HG02973 (cell line): ENCODE data around the gene SH3BP4.

ENCODE experiments used
- ATAC-seq: cut with Tn5 transposase; IDR thresholded peaks from one replicate; pipeline ENCODE4 v1.9.1; 2021; ENCODE audit warnings: moderate library complexity; ENCODE audit not compliant: unreplicated experiment

The SH3BP4 gene

DNA sequence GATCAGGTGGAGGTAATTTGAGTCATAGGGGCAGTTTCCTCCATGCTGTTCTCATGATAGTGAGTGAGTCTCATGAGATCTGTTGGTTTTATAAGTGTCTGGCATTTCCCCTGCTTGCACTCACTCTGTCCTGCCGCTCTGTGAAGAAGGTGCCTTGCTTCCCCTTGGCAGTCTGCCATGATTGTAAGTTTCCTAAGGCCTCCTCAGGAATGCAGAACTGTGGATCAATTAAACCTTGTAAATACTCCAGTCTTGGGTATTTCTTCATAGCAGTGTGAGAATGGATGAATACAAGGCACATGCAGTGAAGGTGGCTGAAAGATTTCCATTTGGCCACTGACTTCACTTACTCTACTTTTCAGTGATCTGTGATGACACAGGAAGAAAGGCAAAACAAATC lies 133.7 kb downstream of the SH3BP4 start:
- no peak for ATAC-seq

DNA sequence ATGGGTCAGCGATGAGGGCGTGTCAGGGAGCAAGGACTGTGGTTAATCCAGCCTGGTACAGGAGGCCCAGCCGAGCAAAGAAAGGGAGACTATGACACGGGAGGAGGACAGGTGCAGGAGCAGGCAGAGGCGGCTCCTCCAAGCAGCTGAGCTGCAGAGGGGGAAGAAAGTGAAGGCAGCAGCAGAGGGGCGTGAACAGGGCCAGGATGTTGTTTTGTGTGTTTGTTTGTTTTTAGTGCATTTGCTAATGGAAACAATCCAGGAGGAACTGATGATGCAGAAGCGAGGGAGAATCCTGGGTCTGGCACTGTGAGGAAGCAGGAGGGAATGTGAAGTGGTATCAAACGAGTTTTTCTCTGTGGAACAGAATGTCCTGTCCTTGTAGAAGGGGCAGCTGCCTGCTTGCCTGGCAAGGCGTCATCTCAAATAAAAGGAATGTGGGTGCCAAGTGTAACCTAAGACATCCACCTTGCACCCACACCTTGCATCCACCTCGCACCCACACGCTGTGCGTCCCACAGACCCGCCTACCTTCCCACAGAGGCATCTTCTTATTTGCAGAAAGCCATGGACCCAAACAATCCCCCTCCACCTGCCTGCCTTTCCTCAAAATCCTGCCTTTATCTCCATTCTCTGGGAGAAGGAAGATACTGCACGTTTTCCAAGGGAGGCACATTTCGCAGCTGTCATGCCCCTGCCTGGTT lies 134.8 kb downstream of the SH3BP4 start:
- ATAC-seq = no peak

DNA sequence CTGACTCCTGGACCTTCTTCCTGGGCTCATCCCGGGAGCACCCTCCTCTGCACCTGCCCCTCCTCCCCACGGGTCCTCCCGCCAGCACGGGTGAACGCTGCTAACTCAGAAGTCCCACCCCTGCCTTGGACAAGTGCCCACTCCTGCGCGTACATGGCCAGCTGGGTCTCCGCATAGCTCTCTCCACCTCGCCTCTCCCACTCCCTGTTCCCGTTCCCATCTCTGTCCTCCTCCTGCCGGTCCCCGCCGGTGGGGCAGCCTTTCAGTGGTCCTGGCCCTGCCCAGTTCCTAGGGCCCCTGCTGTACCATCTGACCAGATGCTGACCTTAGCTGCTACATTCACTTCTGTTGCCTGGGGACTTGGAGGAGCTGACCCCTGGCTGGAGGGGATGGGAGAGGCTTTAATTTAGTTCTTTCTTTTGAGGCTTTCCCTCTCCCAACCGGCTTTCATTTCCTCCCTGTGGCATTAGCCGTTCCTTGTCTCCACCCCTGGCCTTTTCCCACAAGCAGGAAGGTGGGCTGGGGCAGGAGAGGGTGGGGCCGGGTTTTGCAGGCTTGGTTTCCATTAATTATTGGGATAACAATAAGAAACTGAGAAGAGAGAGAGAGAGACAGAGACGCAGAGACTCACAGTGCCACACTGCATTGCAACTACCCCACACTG lies 136.1 kb downstream of the SH3BP4 start:
- no peak for ATAC-seq

DNA sequence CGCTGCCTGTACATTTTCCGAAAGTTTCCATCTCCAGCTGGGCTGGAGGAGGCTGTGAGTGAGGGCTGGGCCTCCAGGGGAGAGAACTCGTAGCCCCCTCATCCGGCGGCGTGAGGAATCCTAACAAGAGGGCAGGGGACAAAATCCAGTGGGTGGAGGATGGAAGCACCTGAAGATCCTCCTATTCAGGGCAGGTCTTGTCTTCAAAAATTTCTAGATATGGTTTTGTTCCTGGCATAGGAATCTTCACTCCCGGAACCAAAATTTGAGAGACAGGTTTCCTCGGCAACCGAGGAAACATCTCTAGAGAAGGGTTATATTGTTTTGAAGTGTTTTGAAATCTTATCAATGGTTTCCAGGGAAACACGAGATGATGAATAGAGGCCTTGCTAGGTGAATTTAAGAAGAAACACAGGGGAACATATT lies 136.7 kb downstream of the SH3BP4 start:
- ATAC-seq = no peak

DNA sequence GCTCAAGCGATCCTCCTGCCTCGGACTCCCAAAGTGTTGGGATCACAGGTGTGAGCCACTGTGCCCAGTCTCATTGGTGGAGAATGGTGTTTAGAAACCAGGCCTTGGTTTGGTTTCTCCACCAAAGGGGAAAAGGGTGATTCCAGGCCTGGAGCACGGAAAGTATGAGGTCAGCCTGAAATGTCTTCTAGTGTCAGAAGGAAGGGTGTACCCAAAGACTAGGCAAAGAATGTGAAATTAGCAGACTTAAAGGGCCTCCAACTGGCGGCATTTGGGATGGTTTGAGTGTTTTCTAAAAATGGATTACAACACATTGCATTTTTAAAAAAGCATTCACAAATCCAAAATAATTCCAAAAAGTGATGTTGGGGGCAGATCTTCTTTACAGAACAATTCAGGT lies 139.6 kb downstream of the SH3BP4 start:
- ATAC-seq = no peak

- ATAC-seq = no peak
Measured at GRCh38 chr2:235091983-235092382, 140.2 kb downstream of the SH3BP4 start.

DNA sequence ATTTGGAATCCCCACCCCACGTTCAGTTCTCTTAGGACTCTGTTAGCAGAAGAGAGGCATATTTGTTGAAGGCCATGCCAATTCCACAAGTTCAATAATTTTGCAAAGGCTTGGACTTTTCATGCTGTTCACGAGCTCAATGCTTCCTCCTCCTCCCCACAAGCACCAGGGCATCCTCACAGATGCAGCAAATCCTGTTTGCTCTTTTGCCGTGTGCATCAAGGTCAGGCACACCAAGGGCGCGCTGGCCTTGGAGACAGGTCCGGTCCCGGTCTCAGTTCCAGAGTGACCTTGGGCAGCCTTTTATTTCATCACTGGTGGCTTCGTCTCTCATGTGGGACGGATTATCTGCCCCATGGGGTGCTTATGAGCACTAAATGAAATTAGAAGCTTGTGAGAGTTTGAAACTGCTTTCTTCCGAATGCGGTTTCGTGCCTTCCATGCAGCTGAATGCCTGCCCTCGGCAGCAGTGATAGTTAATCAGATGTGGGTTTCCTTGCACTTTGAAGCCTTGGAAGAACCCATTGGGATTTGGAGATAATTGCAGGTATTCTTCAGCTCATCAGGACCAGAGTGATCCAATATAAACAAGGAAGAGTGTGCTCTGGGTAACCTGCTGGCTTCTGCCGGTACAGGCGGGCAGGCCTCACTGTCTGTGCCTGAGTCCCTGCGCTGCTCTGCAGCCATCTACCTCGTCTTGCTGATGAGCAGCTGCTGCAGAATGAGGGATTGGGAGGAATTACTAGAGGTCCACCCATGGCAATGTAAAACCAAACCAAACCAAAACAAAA lies 140.8 kb downstream of the SH3BP4 start:
- ATAC-seq = no peak

DNA sequence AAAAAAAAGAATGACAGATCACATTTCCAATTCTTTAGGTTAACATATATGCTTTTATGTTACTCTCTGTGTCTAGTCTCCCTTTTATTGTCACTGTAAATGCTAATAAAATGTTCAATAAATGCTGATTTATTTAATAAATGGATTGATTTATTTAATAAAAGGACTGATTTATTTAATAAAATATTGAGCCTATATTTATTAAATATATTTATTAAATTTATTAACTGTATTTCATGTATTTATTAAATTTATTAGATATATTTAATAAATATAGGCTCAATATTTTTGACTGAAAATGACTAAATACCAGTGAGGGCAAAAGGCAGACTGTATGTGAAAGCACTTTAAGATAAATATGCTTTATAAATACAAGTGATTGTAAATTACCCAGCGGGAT lies 142.6 kb downstream of the SH3BP4 start:
- no peak for ATAC-seq

DNA sequence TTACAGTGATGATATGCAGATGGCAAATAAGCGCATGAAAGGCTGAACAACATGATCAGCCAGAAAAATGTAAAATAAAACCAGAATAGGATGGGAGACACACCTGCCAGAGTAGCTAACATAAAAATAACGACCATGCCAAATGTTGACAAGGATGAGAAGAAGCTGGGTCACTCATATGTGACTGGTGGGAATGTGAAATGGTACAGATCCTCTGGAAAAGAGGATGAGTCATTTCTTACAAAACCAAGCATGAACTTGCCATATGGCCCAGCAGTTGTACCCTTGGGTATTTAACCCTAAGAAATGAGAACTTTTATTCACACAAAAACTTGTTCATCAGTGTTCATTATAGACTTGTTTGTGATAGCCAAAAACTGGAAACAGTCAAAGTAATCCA lies 143.8 kb downstream of the SH3BP4 start:
- ATAC-seq = no peak

- ATAC-seq = no peak
Measured at GRCh38 chr2:235096447-235096846, 144.6 kb downstream of the SH3BP4 start.

DNA sequence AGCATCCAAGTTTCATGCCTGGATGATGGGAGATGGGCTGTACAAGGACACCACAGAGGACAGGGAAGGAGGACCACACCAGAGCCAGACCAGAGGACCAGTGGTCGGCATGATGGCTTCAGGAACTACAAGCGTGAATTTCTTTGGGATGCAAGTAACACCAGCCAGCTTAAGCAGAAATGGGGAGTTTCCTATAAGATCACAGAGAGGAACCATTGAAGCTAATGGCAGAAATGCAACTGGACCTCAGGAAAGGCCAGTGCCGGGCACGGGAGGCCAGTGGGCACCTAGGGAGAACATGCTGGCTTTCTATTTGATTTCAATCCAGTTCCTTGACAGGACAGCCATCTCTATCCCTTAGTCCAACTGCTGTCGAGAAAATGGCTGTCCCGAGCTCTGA lies 145.4 kb downstream of the SH3BP4 start:
- no peak for ATAC-seq

- ATAC-seq = no peak
Measured at GRCh38 chr2:235098269-235098668, 146.5 kb downstream of the SH3BP4 start.

DNA sequence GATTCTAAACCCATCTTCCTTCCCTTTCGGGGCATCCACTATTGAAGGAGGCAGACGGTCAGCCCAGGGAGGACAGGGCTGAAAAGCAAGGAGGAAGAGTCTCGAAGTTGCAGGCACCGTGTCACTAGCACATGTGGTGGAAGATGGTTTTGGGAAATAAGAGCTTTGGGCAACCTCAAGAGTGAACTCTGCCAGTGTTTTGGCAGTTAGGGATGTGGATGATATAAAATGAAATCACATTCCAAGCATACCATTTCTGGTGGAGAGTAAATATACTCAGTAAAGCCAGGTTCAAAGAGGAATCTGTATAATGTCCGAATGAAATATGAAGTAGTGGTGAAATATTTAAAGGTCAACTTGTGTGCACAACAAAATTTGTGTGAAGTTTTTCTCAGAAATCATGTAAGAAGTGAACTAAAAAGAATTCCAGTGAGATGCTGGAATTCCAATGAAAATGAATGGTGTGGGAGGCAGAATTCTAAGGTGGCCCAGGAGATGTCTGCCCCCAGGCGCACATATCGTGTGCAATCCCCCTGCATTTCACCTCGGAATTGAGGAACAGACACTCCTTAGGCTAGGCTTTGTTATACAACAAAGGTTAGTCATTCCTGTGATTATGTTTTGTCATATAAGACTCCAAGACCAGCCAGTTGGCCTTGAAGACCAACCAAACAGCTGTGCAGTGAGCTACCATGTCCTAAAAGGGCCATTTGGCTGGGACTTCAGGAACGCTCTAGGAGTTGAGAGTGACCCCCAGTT lies 147.1 kb downstream of the SH3BP4 start:
- ATAC-seq = no peak

- no peak for ATAC-seq
Measured at GRCh38 chr2:235102896-235103295, 151.1 kb downstream of the SH3BP4 start.
